HAP-1 (cell line): ENCODE results near the gene NTSR1.
"Not testable (repeated sequence)": the region's sequence is repeated elsewhere in the genome, so short reads cannot be mapped to it uniquely, and the experiment has no call there.

ENCODE experiments used
- DNase-seq, 2 experiments: peaks; one replicate each; pipeline ENCODE4 v3.0.0-alpha.2; 2016 to 2020; ENCODE audit warnings: low spot score in 2 of 2
- H3K27me3 ChIP-seq: fragments of 250-450 bp; sonication (Bioruptor Pico); 2 replicates; pipeline ENCODE4 v1.5.1; 2020; ENCODE audit warnings: low read depth, mild to moderate bottlenecking, moderate library complexity
- H3K36me3 ChIP-seq: fragments of 250-450 bp; sonication (Bioruptor Pico); replicated peaks from 2 replicates; pipeline ENCODE4 v1.5.1; 2020; ENCODE audit warnings: mild to moderate bottlenecking
- H3K4me1 ChIP-seq: fragments of 250-450 bp; sonication (Bioruptor Pico); 2 replicates; pipeline ENCODE4 v1.5.1; 2020; ENCODE audit warnings: mild to moderate bottlenecking
- H3K4me3 ChIP-seq: fragments of 250-450 bp; sonication (Bioruptor Pico); 2 replicates; pipeline ENCODE4 v1.5.1; 2020; ENCODE audit warnings: mild to moderate bottlenecking, moderate library complexity
- H3K9me3 ChIP-seq: fragments of 250-450 bp; sonication (Bioruptor Pico); 2 replicates; pipeline ENCODE4 v1.5.1; 2020; ENCODE audit warnings: mild to moderate bottlenecking, moderate library complexity
- in situ Hi-C: fragments of 300-500 bp; cut with MboI; formaldehyde crosslinking; loops from 3 replicates; pipeline ENCODE4 v1.14.3; 2020; ENCODE audit warnings: low sequenced_read_pairs, inconsistent platforms, mixed read lengths

Gene NTSR1

DNA sequence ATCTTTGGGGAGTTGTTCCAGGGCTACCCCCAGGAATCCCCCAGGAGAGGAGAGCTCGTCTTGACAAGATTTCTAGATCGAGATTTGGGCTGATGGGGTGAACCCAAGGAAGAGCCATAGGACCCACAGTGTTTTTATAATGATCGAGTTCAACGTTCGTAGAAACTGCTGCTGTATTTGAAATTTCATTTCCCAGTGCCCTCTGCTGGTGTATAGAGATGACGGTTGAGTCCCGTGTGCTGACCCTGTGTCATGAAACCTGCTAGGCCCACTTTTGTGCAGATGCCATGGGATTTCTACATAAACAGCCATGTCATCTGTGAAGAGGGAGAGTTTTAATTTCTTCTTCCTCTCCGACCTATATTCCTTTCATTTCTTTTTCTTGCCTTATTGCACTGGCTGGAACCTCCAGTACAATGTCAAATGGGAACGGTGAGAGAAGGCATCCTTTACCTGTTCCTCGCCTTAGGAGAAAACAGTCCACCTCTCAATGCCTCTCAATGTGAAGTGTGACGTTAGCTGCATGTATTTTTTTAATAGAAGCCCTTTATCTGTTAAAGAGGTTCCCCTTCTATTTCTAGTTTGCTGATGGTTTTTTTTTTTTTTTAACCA, 28.6 kb upstream of the NTSR1 start:
- Histone ChIP-seq H3K9me3 (no peaks in the 10 kb centered on the region), H3K4me1 (no peaks in the 10 kb centered on the region), H3K36me3 (no peaks in the 10 kb centered on the region), H3K27me3 (no peaks in the 10 kb centered on the region), H3K4me3 (no peak overlapping the region)
- DNase-seq, result no peak
- in situ Hi-C loops, result no loop called here

DNA sequence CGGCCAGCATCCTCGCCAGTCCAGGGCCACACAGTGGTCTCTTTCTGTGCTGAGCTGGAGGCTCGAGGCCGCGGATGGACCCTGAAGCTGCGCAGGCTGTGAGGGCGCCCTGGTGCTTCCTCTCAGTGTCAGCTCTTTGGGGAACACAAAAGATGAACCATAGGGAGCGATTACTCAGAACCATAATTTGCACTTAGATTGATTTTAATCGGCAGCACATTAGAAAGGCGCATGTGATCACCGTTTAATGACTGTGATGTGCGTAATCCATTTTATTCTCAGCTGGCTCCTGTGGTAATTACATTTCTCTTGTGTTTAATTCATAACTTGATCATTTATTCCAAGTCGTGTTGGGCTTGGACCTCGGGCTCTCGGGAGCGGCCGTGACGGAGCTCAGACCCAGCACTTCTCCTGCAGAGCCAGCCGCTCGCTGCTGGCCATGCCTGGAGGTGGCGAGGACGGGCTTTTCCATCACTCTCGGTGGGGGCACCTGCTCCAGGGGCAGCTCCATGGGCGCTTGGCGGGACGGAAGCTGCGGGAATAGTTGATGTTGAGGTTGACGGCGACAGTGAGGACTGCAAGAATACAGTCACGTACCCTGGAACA, 25.6 kb upstream of the NTSR1 start:
- H3K9me3 ChIP-seq, result no peaks in the 10 kb centered on the region
- no peaks in the 10 kb centered on the region for H3K36me3 ChIP-seq
- no peak for DNase-seq
- no peaks in the 10 kb centered on the region for H3K27me3 ChIP-seq
- H3K4me3 ChIP-seq, result no peak overlapping the region
- H3K4me1 ChIP-seq, result no peaks in the 10 kb centered on the region
- in situ Hi-C loops, result no loop called here

GRCh38 chr20:62683660-62684322, 24.8 kb upstream of the NTSR1 start:
- DNase-seq, H3K9me3 ChIP-seq, H3K4me1 ChIP-seq, H3K36me3 ChIP-seq, in situ Hi-C loops, H3K4me3 ChIP-seq, H3K27me3 ChIP-seq: not testable (repeated sequence)

- Histone ChIP-seq H3K4me1 (no peaks in the 10 kb centered on the region), H3K36me3 (no peaks in the 10 kb centered on the region), H3K4me3 (no peak overlapping the region), H3K27me3 (no peaks in the 10 kb centered on the region), H3K9me3 (no peaks in the 10 kb centered on the region)
- in situ Hi-C loops, result no loop called here
- no peak for DNase-seq
These were observed 23.7 kb upstream of the NTSR1 start for GRCh38 chr20:62684981-62685380.

DNA sequence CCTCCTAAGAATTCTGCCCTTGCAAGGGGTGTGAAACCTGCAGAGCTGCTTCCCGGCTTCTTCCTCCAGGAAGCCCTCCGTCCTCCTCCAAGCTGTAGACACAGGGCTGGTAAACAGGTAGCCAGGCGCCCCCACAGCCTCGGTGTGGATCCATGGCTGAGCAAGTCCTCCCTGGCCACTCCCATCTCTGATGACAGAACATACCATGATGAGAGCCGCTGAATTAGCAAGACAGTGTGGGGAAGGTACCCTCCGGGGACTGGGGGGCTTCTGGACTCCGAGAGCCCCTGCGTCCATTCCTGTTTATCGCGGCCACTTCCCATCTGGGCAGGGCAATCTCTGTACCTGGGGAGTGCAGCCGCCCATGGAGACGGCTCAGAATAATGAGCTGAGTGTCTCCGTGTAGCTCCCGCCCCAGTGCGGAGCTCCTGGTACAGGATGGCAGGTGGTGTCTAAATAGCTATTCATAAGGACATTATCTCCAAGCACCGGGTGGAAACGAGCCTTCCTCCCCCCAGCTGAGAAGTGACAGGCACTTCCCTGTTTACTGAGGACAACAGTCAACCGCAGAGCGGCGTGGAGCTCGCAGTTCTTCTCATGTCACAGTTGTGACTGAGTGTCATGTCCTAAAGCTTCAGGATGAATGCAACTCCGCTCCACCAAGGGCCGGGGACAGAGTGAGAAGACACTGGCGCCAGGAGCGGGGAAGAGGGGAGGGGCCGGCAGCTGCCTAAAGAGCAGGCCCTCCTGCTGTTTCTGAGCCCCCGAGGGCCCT, 22.7 kb upstream of the NTSR1 start:
- in situ Hi-C loops, result no loop called here
- no peaks in the 10 kb centered on the region for H3K36me3 ChIP-seq
- no peak overlapping the region for H3K4me3 ChIP-seq
- H3K9me3 ChIP-seq, result no peaks in the 10 kb centered on the region
- no peaks in the 10 kb centered on the region for H3K4me1 ChIP-seq
- peak in 1 of 2 experiments; percentile 46 for DNase-seq
- no peaks in the 10 kb centered on the region for H3K27me3 ChIP-seq

DNA sequence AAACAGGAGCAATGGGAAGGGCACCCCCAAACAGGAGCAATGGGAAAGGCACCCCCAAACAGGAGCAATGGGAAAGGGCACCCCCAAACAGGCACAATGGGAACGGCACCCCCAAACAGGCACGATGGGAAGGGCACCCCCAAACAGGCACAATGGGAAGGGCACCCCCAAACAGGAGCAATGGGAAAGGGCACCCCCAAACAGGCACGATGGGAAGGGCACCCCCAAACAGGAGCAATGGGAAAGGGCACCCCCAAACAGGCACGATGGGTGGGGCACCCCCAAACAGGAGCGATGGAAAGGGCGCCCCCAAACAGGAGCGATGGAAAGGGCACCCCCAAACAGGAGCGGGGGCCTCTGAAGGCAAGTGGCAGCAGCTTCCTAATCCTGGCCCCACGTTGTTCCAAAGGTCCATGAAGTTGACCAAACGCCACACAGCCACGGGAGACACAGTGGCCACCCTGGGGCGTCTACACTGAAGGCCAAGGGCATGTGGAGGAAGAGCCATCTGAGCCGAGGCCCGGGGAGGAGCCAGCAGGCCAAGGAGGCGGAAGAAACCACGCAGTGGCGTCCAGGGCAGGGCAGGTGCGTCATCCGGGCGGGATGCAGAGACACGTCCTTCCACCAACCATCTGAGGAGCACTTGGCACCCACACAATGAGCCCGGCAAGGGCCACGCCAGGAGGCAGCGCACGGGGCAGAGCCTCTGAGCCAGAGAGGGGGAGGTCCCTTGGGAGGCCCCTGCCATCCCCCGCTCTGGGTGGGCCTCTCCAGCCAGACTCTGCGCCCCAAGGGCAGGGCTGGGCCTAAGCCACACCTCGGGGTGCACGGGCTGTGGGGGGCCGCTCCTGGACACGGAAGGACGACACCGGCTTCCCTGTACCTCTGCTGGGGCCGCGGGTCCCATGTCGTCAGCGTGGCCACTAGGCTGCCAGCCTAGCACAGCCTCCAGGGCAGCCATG, 21.5 kb upstream of the NTSR1 start:
- H3K4me1 ChIP-seq, result no peaks in the 10 kb centered on the region
- H3K27me3 ChIP-seq, result no peaks in the 10 kb centered on the region

DNA sequence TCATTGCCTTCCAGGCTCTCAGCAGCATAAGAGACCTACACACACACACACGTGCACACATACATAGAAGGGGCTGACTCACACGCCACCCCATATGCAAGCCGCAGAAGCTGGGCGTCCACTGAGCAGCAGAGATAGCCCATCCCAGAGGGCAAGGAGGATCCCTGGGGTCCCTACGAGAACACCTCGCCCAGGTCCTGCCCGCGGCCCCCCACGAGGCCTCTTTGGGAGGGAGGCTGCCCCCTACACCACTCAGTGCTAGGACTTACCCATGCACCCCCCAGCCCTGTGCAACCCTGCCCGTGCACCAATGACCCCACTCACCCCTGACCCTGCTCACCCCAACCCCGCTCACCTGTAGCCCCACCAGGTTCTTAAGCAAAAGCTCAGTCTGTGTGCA, 20.6 kb upstream of the NTSR1 start:
- no peaks in the 10 kb centered on the region for H3K4me1 ChIP-seq
- no peak for DNase-seq
- H3K9me3 ChIP-seq, result no peaks in the 10 kb centered on the region
- H3K27me3 ChIP-seq, result peaks cover 5% of the 10 kb centered on the region
- in situ Hi-C loops, result no loop called here
- H3K36me3 ChIP-seq, result no peaks in the 10 kb centered on the region
- H3K4me3 ChIP-seq, result no peak overlapping the region

More for the DNA sequence above, 21.5 kb upstream of the NTSR1 start:
- H3K9me3 ChIP-seq, result no peaks in the 10 kb centered on the region
- in situ Hi-C loops, result no loop called here
- H3K36me3 ChIP-seq, result no peaks in the 10 kb centered on the region
- no peak overlapping the region for H3K4me3 ChIP-seq
- no peak for DNase-seq

- Histone ChIP-seq H3K4me3 (no peak overlapping the region), H3K27me3 (peaks cover 14% of the 10 kb centered on the region), H3K36me3 (no peaks in the 10 kb centered on the region), H3K9me3 (no peaks in the 10 kb centered on the region), H3K4me1 (no peaks in the 10 kb centered on the region)
- in situ Hi-C loops, result no loop called here
- DNase-seq, result no peak
These were observed 19.7 kb upstream of the NTSR1 start for GRCh38 chr20:62688855-62689460.

- H3K4me3 ChIP-seq, result no peak overlapping the region
- no peaks in the 10 kb centered on the region for H3K36me3 ChIP-seq
- H3K27me3 ChIP-seq, result peaks cover 18% of the 10 kb centered on the region
- in situ Hi-C loops, result no loop called here
- no peaks in the 10 kb centered on the region for H3K9me3 ChIP-seq
- H3K4me1 ChIP-seq, result no peaks in the 10 kb centered on the region
- DNase-seq, result no peak
These were observed 18.8 kb upstream of the NTSR1 start for GRCh38 chr20:62689861-62690260.

- peaks cover 23% of the 10 kb centered on the region for H3K27me3 ChIP-seq
- in situ Hi-C loops, result no loop called here
- H3K4me1 ChIP-seq, result no peaks in the 10 kb centered on the region
- no peaks in the 10 kb centered on the region for H3K36me3 ChIP-seq
- DNase-seq, result peak in 1 of 2 experiments; percentile 45
- no peaks in the 10 kb centered on the region for H3K9me3 ChIP-seq
- H3K4me3 ChIP-seq, result no peak overlapping the region
These were observed 18.3 kb upstream of the NTSR1 start for GRCh38 chr20:62690261-62690820.

DNA sequence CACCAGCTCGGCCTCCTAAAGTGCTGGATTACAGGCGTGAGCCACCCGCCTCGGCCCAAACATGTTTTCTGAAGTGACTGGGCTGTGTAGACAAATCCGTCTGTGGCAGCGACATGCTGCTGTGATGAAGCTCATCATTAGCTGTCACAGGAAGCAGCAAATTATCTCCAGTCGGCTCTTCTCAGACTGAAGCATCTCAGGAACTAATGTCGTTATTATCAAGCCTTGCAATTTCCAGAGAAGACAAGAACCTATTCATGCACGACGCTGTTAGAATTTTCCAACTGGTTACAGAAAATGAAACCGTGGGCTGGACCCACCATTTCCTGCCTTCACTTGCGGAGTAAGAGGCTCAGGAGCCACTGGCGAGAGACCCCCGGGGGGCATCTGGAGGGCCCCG, 17.1 kb upstream of the NTSR1 start:
- no peaks in the 10 kb centered on the region for H3K9me3 ChIP-seq
- in situ Hi-C loops, result no loop called here
- no peaks in the 10 kb centered on the region for H3K36me3 ChIP-seq
- no peak for DNase-seq
- H3K4me1 ChIP-seq, result no peaks in the 10 kb centered on the region
- peaks cover 24% of the 10 kb centered on the region for H3K27me3 ChIP-seq
- H3K4me3 ChIP-seq, result no peak overlapping the region

DNA sequence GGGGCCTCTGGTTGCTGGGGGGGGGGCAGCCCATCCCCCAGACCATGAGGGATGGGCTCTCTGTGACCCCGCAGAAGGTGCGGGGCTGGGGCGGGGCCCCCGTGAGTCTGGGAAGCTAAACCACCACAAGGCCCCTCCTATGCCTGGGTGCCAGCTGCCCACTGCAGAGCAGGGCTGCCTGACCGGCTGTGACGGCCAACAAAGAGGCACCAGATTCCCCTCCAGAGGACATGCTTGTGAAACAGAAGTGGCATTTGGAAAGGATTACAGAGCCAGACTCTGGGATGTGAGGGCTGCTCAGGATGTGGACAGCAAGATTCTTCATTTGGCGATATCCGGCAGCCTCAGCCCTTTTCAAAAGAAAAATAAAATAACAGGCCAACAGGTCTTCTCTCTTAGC, 16.5 kb upstream of the NTSR1 start:
- Histone ChIP-seq H3K27me3 (peaks cover 24% of the 10 kb centered on the region), H3K4me3 (no peak overlapping the region), H3K4me1 (no peaks in the 10 kb centered on the region), H3K36me3 (no peaks in the 10 kb centered on the region), H3K9me3 (no peaks in the 10 kb centered on the region)
- DNase-seq, result no peak
- in situ Hi-C loops, result no loop called here
